Measurements from ENCODE around the gene ST7. TPM values are rescaled to one million over a fixed set of nuclear protein-coding genes. Genes with fewer than 3 reads are reported as not detected.

The ST7 gene
- total RNA-seq, 1 experiment from 2014 or later, result 19.6 TPM

DNA sequence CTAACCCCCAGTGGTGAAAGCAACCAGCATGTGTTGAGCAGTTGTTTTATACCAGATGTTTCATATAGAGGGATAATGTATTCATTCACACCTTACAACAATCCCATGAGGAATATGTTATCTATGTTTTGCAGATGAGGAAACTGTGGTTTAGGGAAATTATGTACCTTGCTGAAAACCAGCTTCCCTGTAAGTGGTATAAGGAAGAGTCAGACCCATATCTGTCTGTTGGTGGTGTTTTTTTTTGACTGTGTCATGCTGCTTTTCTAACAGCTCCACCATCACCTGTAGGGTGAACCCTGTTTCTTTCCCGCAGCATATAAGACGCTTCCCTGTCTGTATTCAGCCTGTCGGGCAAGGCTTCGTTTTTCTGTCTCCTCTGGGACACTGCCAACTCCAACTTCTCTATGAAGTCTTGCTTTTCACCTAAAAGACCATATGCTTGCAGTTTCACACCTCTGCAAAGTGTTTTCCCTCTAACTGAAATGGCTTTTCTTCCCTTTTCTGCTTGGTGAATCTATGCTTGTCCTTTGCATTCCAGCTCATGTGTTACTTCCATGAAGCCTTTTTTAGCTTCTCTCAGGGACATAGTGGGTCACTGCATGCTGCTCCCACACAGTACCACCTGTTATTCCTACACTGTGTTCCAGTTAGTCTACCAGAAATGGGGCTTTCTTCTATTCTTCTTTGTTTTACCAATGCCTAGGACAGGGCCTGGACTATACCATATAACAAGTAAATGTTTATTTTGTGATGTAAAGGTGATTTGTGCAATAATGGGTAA is 92.8 kb downstream of the ST7 start:
- no peak for DNase-seq (ENCODE audit: low read depth, low spot score)
- Histone ChIP-seq H3K27me3 (ENCODE audit: control insufficient read depth, insufficient read depth, low read length) (no peaks in the 10 kb centered on the region), H3K4me3 (ENCODE audit: low read depth in 2 of 2, low read length in 2 of 2) (no peak overlapping the region), H3K36me3 (ENCODE audit: control insufficient read depth, insufficient read depth, low read length) (no peaks in the 10 kb centered on the region), H3K4me1 (ENCODE audit: control insufficient read depth, insufficient read depth, low read length) (peaks cover 2% of the 10 kb centered on the region; the same call in 1 of the 2 replicates), H3K9me3 (ENCODE audit: control insufficient read depth, insufficient read depth, low read depth, low read length) (no peaks in the 10 kb centered on the region), H3K27ac (ENCODE audit: low read length) (no peak overlapping the region)
- intact Hi-C loops (cut with micrococcal nuclease; ENCODE audit: unreplicated experiment), result no loop called here
- in situ Hi-C loops (cut with HindIII; ENCODE audit: low pct_unique_long_range_greater_than_20kb, low sequenced_read_pairs), result no loop called here
- ChIA-PET POLR2A (no interaction called here), CTCF (no interaction called here)
- BruUV-seq (replicated peaks), result no TSS peak
- ATAC-seq, result no peak
- TF ChIP-seq POLR2AphosphoS5 (IDR thresholded peaks at IDR 0.05; ENCODE audit: low read depth, low read length) (no peak), SIN3A (IDR thresholded peaks at IDR 0.05; ENCODE audit: borderline replicate concordance, insufficient read depth, low read depth, low read length) (no peak), TCF7L2 (IDR thresholded peaks at IDR 0.05; ENCODE audit: low read depth, low read length) (no peak)
- TF ChIP-seq, protein P1, sequence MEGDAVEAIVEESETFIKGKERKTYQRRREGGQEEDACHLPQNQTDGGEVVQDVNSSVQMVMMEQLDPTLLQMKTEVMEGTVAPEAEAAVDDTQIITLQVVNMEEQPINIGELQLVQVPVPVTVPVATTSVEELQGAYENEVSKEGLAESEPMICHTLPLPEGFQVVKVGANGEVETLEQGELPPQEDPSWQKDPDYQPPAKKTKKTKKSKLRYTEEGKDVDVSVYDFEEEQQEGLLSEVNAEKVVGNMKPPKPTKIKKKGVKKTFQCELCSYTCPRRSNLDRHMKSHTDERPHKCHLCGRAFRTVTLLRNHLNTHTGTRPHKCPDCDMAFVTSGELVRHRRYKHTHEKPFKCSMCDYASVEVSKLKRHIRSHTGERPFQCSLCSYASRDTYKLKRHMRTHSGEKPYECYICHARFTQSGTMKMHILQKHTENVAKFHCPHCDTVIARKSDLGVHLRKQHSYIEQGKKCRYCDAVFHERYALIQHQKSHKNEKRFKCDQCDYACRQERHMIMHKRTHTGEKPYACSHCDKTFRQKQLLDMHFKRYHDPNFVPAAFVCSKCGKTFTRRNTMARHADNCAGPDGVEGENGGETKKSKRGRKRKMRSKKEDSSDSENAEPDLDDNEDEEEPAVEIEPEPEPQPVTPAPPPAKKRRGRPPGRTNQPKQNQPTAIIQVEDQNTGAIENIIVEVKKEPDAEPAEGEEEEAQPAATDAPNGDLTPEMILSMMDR (IDR thresholded peaks at IDR 0.05), result no peak
- TF ChIP-seq, protein P2, sequence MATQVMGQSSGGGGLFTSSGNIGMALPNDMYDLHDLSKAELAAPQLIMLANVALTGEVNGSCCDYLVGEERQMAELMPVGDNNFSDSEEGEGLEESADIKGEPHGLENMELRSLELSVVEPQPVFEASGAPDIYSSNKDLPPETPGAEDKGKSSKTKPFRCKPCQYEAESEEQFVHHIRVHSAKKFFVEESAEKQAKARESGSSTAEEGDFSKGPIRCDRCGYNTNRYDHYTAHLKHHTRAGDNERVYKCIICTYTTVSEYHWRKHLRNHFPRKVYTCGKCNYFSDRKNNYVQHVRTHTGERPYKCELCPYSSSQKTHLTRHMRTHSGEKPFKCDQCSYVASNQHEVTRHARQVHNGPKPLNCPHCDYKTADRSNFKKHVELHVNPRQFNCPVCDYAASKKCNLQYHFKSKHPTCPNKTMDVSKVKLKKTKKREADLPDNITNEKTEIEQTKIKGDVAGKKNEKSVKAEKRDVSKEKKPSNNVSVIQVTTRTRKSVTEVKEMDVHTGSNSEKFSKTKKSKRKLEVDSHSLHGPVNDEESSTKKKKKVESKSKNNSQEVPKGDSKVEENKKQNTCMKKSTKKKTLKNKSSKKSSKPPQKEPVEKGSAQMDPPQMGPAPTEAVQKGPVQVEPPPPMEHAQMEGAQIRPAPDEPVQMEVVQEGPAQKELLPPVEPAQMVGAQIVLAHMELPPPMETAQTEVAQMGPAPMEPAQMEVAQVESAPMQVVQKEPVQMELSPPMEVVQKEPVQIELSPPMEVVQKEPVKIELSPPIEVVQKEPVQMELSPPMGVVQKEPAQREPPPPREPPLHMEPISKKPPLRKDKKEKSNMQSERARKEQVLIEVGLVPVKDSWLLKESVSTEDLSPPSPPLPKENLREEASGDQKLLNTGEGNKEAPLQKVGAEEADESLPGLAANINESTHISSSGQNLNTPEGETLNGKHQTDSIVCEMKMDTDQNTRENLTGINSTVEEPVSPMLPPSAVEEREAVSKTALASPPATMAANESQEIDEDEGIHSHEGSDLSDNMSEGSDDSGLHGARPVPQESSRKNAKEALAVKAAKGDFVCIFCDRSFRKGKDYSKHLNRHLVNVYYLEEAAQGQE (IDR thresholded peaks at IDR 0.05; ENCODE audit: insufficient read depth in 1 of 2, low read depth in 2 of 2, low read length in 1 of 2), result no peak

DNA sequence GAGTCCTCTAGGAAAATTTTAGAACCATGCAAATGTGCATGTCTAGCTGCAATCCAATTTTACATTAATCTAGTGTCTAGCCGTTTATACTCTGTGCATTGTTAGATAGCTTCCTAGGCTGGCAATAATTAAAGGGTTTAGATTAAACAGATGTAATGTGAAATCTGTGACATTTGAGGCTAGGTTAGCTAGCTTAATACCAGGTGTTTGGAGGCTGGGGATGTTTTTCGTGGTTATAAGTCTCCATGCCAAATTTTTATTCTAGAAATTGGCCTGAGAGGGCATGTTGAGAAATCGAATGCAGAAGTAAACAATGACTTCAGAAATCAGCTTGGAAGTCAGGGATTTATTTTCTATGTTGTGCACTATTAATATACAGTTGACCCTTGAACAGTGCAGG is 94.2 kb downstream of the ST7 start:
- Histone ChIP-seq H3K36me3 (ENCODE audit: control insufficient read depth, insufficient read depth, low read length) (no peaks in the 10 kb centered on the region), H3K9me3 (ENCODE audit: control insufficient read depth, insufficient read depth, low read depth, low read length) (no peaks in the 10 kb centered on the region), H3K27me3 (ENCODE audit: control insufficient read depth, insufficient read depth, low read length) (no peaks in the 10 kb centered on the region), H3K4me3 (ENCODE audit: low read depth in 2 of 2, low read length in 2 of 2) (no peak overlapping the region), H3K27ac (ENCODE audit: low read length) (no peak overlapping the region), H3K4me1 (ENCODE audit: control insufficient read depth, insufficient read depth, low read length) (peaks cover 2% of the 10 kb centered on the region; the same call in 1 of the 2 replicates)
- no peak for DNase-seq (ENCODE audit: low read depth, low spot score)
- TF ChIP-seq, protein P1 (IDR thresholded peaks at IDR 0.05), result no peak
- TF ChIP-seq POLR2AphosphoS5 (IDR thresholded peaks at IDR 0.05; ENCODE audit: low read depth, low read length) (no peak), SIN3A (IDR thresholded peaks at IDR 0.05; ENCODE audit: borderline replicate concordance, insufficient read depth, low read depth, low read length) (no peak), TCF7L2 (IDR thresholded peaks at IDR 0.05; ENCODE audit: low read depth, low read length) (no peak)
- TF ChIP-seq, protein P2 (IDR thresholded peaks at IDR 0.05; ENCODE audit: insufficient read depth in 1 of 2, low read depth in 2 of 2, low read length in 1 of 2), result no peak
- no peak for ATAC-seq
- ChIA-PET CTCF (no interaction called here), POLR2A (no interaction called here)
- intact Hi-C loops (cut with micrococcal nuclease; ENCODE audit: unreplicated experiment), result no loop called here
- no TSS peak for BruUV-seq (replicated peaks)
- in situ Hi-C loops (cut with HindIII; ENCODE audit: low pct_unique_long_range_greater_than_20kb, low sequenced_read_pairs), result no loop called here

All from Panc1 (cell line).